GM12892 (cell line): ENCODE data around the gene ZCCHC7.
"Not testable (repeated sequence)": the region's sequence is repeated elsewhere in the genome, so short reads cannot be mapped to it uniquely, and the experiment has no call there.

ENCODE experiments used
- POLR2A ChIP-seq: IDR thresholded peaks from 2 replicates; pipeline ENCODE4 v1.6.1; 2011; ENCODE audit warnings: low read depth, low read length, control low read depth
- TAF1 ChIP-seq: IDR thresholded peaks from 2 replicates; pipeline ENCODE4 v1.6.1; 2011; ENCODE audit warnings: low read depth, mild to moderate bottlenecking, control low read depth, low read length, borderline replicate concordance

DNA sequence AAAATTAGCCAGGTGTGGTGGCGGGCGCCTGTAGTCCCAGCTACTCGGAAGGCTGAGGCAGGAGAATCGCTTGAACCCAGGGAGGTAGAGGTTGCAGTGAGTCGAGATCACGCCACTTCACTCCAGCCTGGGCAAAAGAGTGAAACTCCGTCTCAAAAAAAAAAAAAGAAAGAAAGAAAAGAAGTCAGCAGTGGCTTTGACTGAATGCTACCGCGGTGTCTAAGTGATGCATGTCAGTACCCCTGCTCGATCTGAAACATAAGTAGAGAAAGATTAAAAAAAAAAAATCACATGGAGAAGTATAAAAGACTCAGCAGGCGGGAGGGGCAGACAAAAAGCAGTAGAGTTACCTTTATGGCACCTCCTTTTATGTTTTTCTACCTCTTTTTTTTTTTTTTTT lies 182.9 kb downstream of the ZCCHC7 start:
- TF ChIP-seq TAF1, POLR2A: not testable (repeated sequence)
